Measurements from ENCODE around the gene TMEM53. TPM values are rescaled to one million over a fixed set of nuclear protein-coding genes. Genes with fewer than 3 reads are reported as not detected.

Gene TMEM53
- 0.52 TPM for total RNA-seq

- Histone ChIP-seq H3K4me3 (ENCODE audit: low read length) (peak within 1 kb of the TSS; percentile 59), H3K9me3 (ENCODE audit: low read depth, low read length) (no peaks in the 10 kb centered on the region), H3K4me1 (ENCODE audit: insufficient read depth, low read length) (peaks cover 72% of the 10 kb centered on the region), H3K27me3 (ENCODE audit: insufficient read depth, low read length) (no peaks in the 10 kb centered on the region)
These were observed at the start of gene TMEM53, which contains the start of gene ARMH1 for GRCh38 chr1:44674113-44675000. Gene TMEM53 (minus strand): TSS chr1:44674481. CDS start chr1:44674391, 90 bp downstream. Gene ARMH1 (plus strand): TSS chr1:44674714. CDS start chr1:44689698, 14,984 bp downstream.

DNA sequence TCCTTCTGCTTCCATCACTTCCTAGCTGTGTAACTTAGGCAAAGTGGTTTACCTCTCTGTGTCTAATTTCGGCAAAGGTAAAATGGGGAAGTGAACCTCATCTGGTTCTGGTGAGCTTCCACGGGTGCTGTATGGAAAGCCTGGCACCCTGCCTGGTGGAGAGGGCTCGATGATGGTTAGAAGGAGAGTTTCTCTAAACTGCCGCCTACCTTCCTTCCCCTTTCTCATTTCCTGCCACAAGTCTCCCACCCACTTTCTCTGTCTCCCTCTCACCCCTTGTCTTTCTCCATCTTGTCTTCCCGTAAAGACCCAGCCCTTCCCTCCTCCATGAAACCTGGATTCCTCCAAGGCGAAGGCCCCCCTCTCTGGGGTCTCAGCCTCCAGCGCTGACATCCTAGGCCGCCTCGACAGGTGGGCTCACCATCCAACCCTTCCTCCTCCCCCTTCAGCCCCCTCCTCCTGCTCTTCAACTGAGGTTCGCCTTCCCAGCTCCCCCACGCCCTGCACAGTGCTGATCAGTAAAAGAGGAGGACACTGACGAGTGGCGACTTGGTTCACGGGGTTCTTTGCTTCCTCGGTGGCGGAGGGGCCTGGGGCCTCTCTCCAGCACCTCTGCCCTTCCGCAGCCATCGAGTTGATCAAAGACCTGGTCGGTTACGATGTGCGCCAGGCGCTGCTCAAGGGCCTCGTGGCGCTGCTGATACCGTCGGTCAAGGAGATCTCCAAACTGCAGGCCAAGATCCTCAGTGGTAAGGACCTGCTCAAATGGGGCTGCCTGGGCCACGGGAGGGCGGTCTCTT lies 49.4 kb upstream of the TMEM53 start:
- H3K9me3 ChIP-seq (ENCODE audit: low read depth, low read length) = no peaks in the 10 kb centered on the region
- no peaks in the 10 kb centered on the region for H3K27me3 ChIP-seq (ENCODE audit: insufficient read depth, low read length)
- H3K4me3 ChIP-seq (ENCODE audit: low read length) = peak overlapping the region; percentile 14
- H3K4me1 ChIP-seq (ENCODE audit: insufficient read depth, low read length) = peaks cover 75% of the 10 kb centered on the region

GRCh38 chr1:44723064-44723463 lies 48.8 kb upstream of the TMEM53 start:
- Histone ChIP-seq H3K27me3 (ENCODE audit: insufficient read depth, low read length) (no peaks in the 10 kb centered on the region), H3K4me3 (ENCODE audit: low read length) (peak overlapping the region; percentile 14), H3K9me3 (ENCODE audit: low read depth, low read length) (no peaks in the 10 kb centered on the region), H3K4me1 (ENCODE audit: insufficient read depth, low read length) (peaks cover 71% of the 10 kb centered on the region)

- Histone ChIP-seq H3K27me3 (ENCODE audit: insufficient read depth, low read length) (no peaks in the 10 kb centered on the region), H3K4me1 (ENCODE audit: insufficient read depth, low read length) (peaks cover 63% of the 10 kb centered on the region), H3K9me3 (ENCODE audit: low read depth, low read length) (no peaks in the 10 kb centered on the region), H3K4me3 (ENCODE audit: low read length) (no peak overlapping the region)
These were observed 47.4 kb upstream of the TMEM53 start for GRCh38 chr1:44721485-44722361.

DNA sequence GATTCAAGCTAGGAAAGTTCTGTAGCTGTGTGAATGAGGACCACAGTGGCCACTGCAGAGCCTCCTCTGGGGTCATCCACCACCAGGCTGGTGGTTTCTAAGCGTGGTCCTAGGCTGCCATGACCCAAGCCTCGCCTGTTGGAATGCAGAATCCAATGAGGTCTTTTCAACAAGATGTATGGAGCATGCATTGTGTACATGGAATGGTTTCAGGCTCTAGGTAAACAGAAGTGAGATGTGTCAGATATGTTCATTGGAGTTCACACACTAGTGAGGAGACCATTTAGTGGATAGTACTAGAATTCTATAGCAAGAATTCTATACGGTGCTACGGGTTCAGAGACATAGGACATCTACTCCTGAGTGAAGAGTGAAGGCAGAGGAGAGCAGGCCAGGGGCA lies 46.0 kb upstream of the TMEM53 start:
- H3K9me3 ChIP-seq (ENCODE audit: low read depth, low read length) = no peaks in the 10 kb centered on the region
- no peak overlapping the region for H3K4me3 ChIP-seq (ENCODE audit: low read length)
- no peaks in the 10 kb centered on the region for H3K27me3 ChIP-seq (ENCODE audit: insufficient read depth, low read length)
- H3K4me1 ChIP-seq (ENCODE audit: insufficient read depth, low read length) = peaks cover 69% of the 10 kb centered on the region

GRCh38 chr1:44719318-44719717 lies 45.0 kb upstream of the TMEM53 start:
- Histone ChIP-seq H3K4me1 (ENCODE audit: insufficient read depth, low read length) (peaks cover 69% of the 10 kb centered on the region), H3K27me3 (ENCODE audit: insufficient read depth, low read length) (no peaks in the 10 kb centered on the region), H3K4me3 (ENCODE audit: low read length) (no peak overlapping the region), H3K9me3 (ENCODE audit: low read depth, low read length) (no peaks in the 10 kb centered on the region)

DNA sequence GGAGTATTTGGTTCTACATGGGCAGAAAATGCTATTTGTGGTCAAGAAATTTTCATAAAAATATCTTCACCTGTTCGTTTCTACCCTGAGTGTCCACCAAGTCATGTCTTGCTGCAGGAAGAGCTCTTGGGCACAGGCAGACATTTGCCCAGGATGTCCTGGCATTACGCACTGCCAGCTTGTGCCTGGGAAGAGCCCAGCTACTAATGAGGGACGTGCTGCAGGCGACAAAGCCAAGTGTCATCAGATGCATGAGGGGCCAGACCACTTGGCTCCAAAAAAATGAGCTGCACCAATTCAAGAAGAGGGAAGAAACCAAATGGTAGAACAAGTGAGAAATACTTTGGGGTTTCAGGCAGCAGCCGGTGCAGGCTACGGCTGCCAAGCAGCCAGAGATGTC lies 43.8 kb upstream of the TMEM53 start:
- H3K4me1 ChIP-seq (ENCODE audit: insufficient read depth, low read length) = peaks cover 57% of the 10 kb centered on the region
- no peak overlapping the region for H3K4me3 ChIP-seq (ENCODE audit: low read length)
- H3K9me3 ChIP-seq (ENCODE audit: low read depth, low read length) = no peaks in the 10 kb centered on the region
- no peaks in the 10 kb centered on the region for H3K27me3 ChIP-seq (ENCODE audit: insufficient read depth, low read length)

DNA sequence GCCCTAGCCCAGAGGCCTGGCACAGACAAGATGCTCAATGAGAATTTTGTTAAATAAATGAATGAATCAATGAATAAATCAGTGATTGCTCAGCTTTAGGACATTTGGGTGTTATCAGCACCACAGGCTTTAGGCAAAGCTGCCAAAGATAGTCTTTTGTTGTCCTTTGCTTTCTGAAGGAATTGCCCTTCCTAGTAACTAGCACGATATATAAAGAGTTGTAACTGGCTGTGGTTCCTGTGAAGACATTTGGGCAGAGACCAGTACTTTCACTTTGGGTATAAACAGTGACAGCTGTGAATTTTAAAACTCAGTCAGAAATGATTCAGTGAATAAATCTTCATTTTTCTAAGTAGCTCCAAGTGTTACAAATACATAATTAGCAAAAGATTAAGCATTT lies 43.4 kb upstream of the TMEM53 start:
- Histone ChIP-seq H3K27me3 (ENCODE audit: insufficient read depth, low read length) (no peaks in the 10 kb centered on the region), H3K4me3 (ENCODE audit: low read length) (no peak overlapping the region), H3K4me1 (ENCODE audit: insufficient read depth, low read length) (peaks cover 53% of the 10 kb centered on the region), H3K9me3 (ENCODE audit: low read depth, low read length) (no peaks in the 10 kb centered on the region)

- Histone ChIP-seq H3K4me1 (ENCODE audit: insufficient read depth, low read length) (peaks cover 48% of the 10 kb centered on the region), H3K27me3 (ENCODE audit: insufficient read depth, low read length) (no peaks in the 10 kb centered on the region), H3K4me3 (ENCODE audit: low read length) (no peak overlapping the region), H3K9me3 (ENCODE audit: low read depth, low read length) (no peaks in the 10 kb centered on the region)
These were observed 42.9 kb upstream of the TMEM53 start for GRCh38 chr1:44717156-44717555.

GRCh38 chr1:44714944-44715571 lies 40.8 kb upstream of the TMEM53 start:
- H3K27me3 ChIP-seq (ENCODE audit: insufficient read depth, low read length) = no peaks in the 10 kb centered on the region

GRCh38 chr1:44714532-44714931 lies 40.3 kb upstream of the TMEM53 start:
- no peaks in the 10 kb centered on the region for H3K9me3 ChIP-seq (ENCODE audit: low read depth, low read length)
- H3K4me3 ChIP-seq (ENCODE audit: low read length) = no peak overlapping the region
- H3K4me1 ChIP-seq (ENCODE audit: insufficient read depth, low read length) = peaks cover 24% of the 10 kb centered on the region

More at GRCh38 chr1:44714944-44715571, 40.8 kb upstream of the TMEM53 start:
- Histone ChIP-seq H3K4me1 (ENCODE audit: insufficient read depth, low read length) (peaks cover 29% of the 10 kb centered on the region), H3K9me3 (ENCODE audit: low read depth, low read length) (no peaks in the 10 kb centered on the region), H3K4me3 (ENCODE audit: low read length) (no peak overlapping the region)

GRCh38 chr1:44713321-44713781 lies 39.1 kb upstream of the TMEM53 start:
- no peak overlapping the region for H3K4me3 ChIP-seq (ENCODE audit: low read length)
- H3K4me1 ChIP-seq (ENCODE audit: insufficient read depth, low read length) = peaks cover 18% of the 10 kb centered on the region
- H3K9me3 ChIP-seq (ENCODE audit: low read depth, low read length) = no peaks in the 10 kb centered on the region
- no peaks in the 10 kb centered on the region for H3K27me3 ChIP-seq (ENCODE audit: insufficient read depth, low read length)

More at GRCh38 chr1:44714532-44714931, 40.3 kb upstream of the TMEM53 start:
- H3K27me3 ChIP-seq (ENCODE audit: insufficient read depth, low read length) = no peaks in the 10 kb centered on the region

DNA sequence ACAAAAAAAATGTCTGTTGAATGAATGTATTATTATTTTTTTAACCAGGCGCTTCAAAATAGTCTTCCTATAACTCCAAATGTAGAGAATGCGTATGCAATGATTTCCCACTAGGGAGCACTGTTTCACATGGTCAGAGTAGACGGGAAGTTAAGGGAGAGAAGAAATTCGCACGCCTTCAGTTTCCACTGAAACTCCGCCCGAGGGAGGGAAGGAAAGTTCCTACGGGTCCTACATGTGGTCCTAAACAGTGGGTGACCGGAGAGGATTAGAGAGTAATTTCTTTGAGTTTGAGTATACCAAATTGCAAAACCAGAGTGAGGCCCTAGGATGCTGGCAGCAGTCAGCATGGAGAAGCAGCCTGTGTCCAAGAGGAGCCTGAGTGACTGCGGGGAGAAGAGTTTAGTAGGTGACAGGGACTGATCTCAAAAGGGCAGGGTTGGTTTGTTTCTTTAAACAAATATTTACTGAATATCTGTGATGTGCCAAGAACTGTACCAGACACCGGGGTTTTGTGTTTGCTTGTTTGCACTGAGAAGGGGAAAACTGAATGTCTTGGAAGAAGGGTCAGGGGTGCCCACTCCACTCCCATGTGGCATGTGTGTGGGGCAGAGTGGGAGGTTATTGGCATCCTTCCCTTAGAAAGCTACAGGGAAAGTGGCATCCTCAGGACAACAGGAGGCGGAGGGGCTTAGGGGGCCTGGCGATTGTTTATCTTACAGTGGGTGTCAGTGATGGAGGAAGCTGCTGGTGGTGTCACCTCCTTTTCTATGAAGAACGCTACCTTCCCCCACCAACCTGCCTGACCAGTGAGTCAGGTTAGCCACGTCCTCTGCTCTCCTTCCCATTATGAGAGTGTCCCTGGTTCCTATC lies 33.9 kb upstream of the TMEM53 start:
- no peaks in the 10 kb centered on the region for H3K27me3 ChIP-seq (ENCODE audit: insufficient read depth, low read length)
- no peak overlapping the region for H3K4me3 ChIP-seq (ENCODE audit: low read length)
- peaks cover 6% of the 10 kb centered on the region for H3K4me1 ChIP-seq (ENCODE audit: insufficient read depth, low read length)
- H3K9me3 ChIP-seq (ENCODE audit: low read depth, low read length) = no peaks in the 10 kb centered on the region

Data from mononuclear cell (primary cell).